K562 (cell line): ENCODE results near the gene SLC38A2. TPM values are rescaled to one million over a fixed set of nuclear protein-coding genes. Genes with fewer than 3 reads are reported as not detected.

Experiments used
- AFF1 ChIP-seq, 2 experiments: fragments of 450-650 bp; IDR thresholded peaks; 2 replicates each; pipeline ENCODE4 v1.6.1; 2018; ENCODE audit warnings: mild to moderate bottlenecking in 2 of 2, low read depth in 1 of 2; ENCODE audit not compliant: partially characterized antibody in 2 of 2
- BACH1 ChIP-seq: fragments of 200-800 bp; sonication (Bioruptor generic); IDR thresholded peaks from 2 replicates; pipeline ENCODE4 v1.6.1; 2016; ENCODE audit warnings: missing genetic modification characterization, missing compliant biosample characterization
- HMGN3 ChIP-seq: IDR thresholded peaks from 2 replicates; pipeline ENCODE4 v1.6.1; 2011; ENCODE audit warnings: borderline replicate concordance, low read depth, mild to moderate bottlenecking, mixed read lengths, low read length; ENCODE audit not compliant: insufficient read length; ENCODE audit errors: extremely low read depth
- MTA3 ChIP-seq: fragments of 450-650 bp; formaldehyde crosslinking; IDR thresholded peaks from 2 replicates; pipeline ENCODE4 v1.6.1; 2017; ENCODE audit warnings: mild to moderate bottlenecking, borderline replicate concordance
- RB1 ChIP-seq: fragments of 450-650 bp; IDR thresholded peaks from 2 replicates; pipeline ENCODE4 v1.6.1; 2017; ENCODE audit warnings: low read depth, mild to moderate bottlenecking
- SMARCE1 ChIP-seq: fragments of 450-650 bp; IDR thresholded peaks from 2 replicates; pipeline ENCODE4 v1.7.1; 2016; ENCODE audit warnings: mild to moderate bottlenecking
- ZBTB43 ChIP-seq: sonication (generic); formaldehyde crosslinking; IDR thresholded peaks from 2 replicates; pipeline ENCODE4 v1.8.0; 2023; ENCODE audit warnings: mild to moderate bottlenecking, missing genetic modification reagents
- ZHX1 ChIP-seq: fragments of 150-350 bp; conservative IDR thresholded peaks from 2 replicates; pipeline ENCODE4 v1.6.1; 2014; ENCODE audit warnings: low read length
- ZNF79 ChIP-seq: fragments of 250-450 bp; sonication (Bioruptor Pico); IDR thresholded peaks from 2 replicates; pipeline ENCODE4 v1.4.0; 2020; ENCODE audit warnings: low read depth, mild to moderate bottlenecking, moderate library complexity
- polyA plus RNA-seq, 8 experiments: library from polyadenylated mRNA; depleted of rRNA in 4 of 8; stranded (reverse) in 5 of 8; unstranded in 3 of 8; fragments of >200 nt; fragmentation: Nextera tagmentation in 2 of 8; fragmentation: Illumina TruSeq in 1 of 8; extraction: Ambion mirVana in 2 of 8; extraction: Trizol in 1 of 8; gene quantifications; 2 replicates each; pipeline versions ENCODE4 v1.2.1 to v1.2.3, GENCODE V29; 2011 to 2014; ENCODE audit warnings: inconsistent platforms in 1 of 8, missing spikeins in 1 of 8
- total RNA-seq, 7 experiments: library from RNA; depleted of rRNA in 6 of 7; stranded (reverse); fragments of >200 nt in 6 of 7; fragmentation: Illumina TruSeq in 2 of 7; extraction: Trizol in 2 of 7; gene quantifications; 2 replicates each; pipeline versions ENCODE4 v1.2.1 to v1.2.3, GENCODE V29; 2011 to 2021; ENCODE audit warnings: low replicate concordance in 1 of 7
- TF ChIP-seq, protein P1 (sequence below): sonication (generic); formaldehyde crosslinking; IDR thresholded peaks from 2 replicates; pipeline ENCODE4 v1.8.0; 2022; ENCODE audit warnings: missing genetic modification reagents, mild to moderate bottlenecking, borderline replicate concordance

The SLC38A2 gene
- total and polyA plus RNA-seq, 9 of the 15 experiments (the other 6 are each of a cell fraction or from before 2014, with no cell fraction given): 98.7 to 292 (median 143) TPM

- TF ChIP-seq ZNF79 (CRISPR knock-in tag) (no peak), SMARCE1 (no peak), MTA3 (peak; percentile 45; the same call in 1 of the 2 replicates), ZBTB43 (CRISPR knock-in tag) (no peak), HMGN3 (peak; percentile 96), ZHX1 (no peak), AFF1 (IDR thresholded peaks at IDR 0.05; ENCODE audit: low read depth in 1 of 2, partially characterized antibody in 2 of 2) (peak in 1 of 2 experiments; percentile 21), RB1 (peak; percentile 82), BACH1 (no peak)
- TF ChIP-seq, protein P1, sequence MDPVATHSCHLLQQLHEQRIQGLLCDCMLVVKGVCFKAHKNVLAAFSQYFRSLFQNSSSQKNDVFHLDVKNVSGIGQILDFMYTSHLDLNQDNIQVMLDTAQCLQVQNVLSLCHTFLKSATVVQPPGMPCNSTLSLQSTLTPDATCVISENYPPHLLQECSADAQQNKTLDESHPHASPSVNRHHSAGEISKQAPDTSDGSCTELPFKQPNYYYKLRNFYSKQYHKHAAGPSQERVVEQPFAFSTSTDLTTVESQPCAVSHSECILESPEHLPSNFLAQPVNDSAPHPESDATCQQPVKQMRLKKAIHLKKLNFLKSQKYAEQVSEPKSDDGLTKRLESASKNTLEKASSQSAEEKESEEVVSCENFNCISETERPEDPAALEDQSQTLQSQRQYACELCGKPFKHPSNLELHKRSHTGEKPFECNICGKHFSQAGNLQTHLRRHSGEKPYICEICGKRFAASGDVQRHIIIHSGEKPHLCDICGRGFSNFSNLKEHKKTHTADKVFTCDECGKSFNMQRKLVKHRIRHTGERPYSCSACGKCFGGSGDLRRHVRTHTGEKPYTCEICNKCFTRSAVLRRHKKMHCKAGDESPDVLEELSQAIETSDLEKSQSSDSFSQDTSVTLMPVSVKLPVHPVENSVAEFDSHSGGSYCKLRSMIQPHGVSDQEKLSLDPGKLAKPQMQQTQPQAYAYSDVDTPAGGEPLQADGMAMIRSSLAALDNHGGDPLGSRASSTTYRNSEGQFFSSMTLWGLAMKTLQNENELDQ: no peak
Measured at GRCh38 chr12:46370792-46371717, 1.5 kb downstream of the SLC38A2 start (continued).
